ENCODE measurements around the gene SIRT4. TPM values are rescaled to one million over a fixed set of nuclear protein-coding genes. Genes with fewer than 3 reads are reported as not detected.

The SIRT4 gene
- total RNA-seq, 1 donor from 2014 or later, result 2.7 TPM

DNA sequence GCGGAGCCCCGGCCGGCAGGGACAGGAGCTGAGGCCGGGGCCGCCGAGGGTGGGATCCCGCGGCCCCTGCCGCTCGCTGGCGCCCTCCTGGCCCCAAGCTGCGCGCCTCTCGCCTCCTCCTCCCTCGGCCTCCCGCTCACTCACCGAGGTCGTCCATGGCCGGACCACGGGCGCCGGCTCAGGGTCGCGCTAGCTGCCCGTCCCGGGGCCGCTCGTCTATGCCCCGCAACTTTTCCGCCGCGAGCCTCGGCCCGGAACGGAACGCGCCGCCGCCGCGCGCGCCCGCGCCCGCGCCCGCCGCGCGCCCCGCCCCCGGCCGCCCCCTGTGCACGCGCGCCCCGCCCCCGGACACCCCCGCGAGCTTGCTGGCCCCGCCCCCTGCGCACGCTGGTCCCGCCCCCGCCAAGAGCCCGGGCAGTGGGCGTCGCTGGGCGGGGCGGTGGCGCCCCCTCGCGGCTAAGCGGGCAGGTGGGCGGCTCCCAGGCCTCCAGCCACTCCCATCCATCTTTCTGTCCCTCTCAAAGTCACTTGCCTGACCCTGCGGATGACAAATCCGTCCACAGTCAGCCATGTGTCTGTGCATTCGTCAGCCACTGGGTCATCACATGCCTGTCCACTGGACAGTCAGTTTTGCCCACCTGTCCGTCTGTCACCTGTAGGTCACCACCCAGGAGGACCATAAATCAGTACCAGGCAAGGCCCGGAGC, 36.5 kb upstream of the SIRT4 start, which contains the start of gene PXN:
Gene PXN (minus strand): TSS at position 258 of the 707 bp plus-strand sequence. CDS start 101 bp downstream, at position 157.
- Histone ChIP-seq H3K4me2 (ENCODE audit: low read length) (peak within 1 kb of the TSS; percentile 100), H3K27ac (ENCODE audit: low read depth, low read length) (peak within 1 kb of the TSS; percentile 41), H2AFZ (ENCODE audit: low read depth, low read length) (no peak within 1 kb of the TSS), H3K27me3 (ENCODE audit: insufficient read depth, low read length) (no peaks in the 10 kb centered on the region), H3K36me3 (ENCODE audit: insufficient read depth, low read length) (no peaks in the 10 kb centered on the region), H3K4me1 (ENCODE audit: insufficient read depth, low read length) (peaks cover 34% of the 10 kb centered on the region), H4K20me1 (ENCODE audit: insufficient read depth, low read length) (peaks cover 42% of the 10 kb centered on the region), H3K9me3 (ENCODE audit: insufficient read depth, low read depth, low read length) (no peaks in the 10 kb centered on the region), H3K79me2 (ENCODE audit: insufficient read depth, low read length) (peaks cover 49% of the 10 kb centered on the region), H3K9ac (ENCODE audit: low read length) (peak within 1 kb of the TSS; percentile 88), H3K4me3 (ENCODE audit: insufficient read depth, low read depth, low read length) (peak within 1 kb of the TSS; percentile 88)
- TF ChIP-seq EZH2 (IDR thresholded peaks at IDR 0.05; ENCODE audit: insufficient read depth, low read length), result no peak
- TF ChIP-seq, protein P1, sequence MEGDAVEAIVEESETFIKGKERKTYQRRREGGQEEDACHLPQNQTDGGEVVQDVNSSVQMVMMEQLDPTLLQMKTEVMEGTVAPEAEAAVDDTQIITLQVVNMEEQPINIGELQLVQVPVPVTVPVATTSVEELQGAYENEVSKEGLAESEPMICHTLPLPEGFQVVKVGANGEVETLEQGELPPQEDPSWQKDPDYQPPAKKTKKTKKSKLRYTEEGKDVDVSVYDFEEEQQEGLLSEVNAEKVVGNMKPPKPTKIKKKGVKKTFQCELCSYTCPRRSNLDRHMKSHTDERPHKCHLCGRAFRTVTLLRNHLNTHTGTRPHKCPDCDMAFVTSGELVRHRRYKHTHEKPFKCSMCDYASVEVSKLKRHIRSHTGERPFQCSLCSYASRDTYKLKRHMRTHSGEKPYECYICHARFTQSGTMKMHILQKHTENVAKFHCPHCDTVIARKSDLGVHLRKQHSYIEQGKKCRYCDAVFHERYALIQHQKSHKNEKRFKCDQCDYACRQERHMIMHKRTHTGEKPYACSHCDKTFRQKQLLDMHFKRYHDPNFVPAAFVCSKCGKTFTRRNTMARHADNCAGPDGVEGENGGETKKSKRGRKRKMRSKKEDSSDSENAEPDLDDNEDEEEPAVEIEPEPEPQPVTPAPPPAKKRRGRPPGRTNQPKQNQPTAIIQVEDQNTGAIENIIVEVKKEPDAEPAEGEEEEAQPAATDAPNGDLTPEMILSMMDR (IDR thresholded peaks at IDR 0.05; ENCODE audit: insufficient read depth, low read depth, low read length), result peak; percentile 45
- Mint-ChIP-seq H3K9me3 (ENCODE audit: unreplicated experiment) (no peaks in the 10 kb centered on the region), H3K36me3 (ENCODE audit: low read depth, unreplicated experiment) (peaks cover 5% of the 10 kb centered on the region), H3K27me3 (ENCODE audit: low read depth, unreplicated experiment) (no peaks in the 10 kb centered on the region), H3K27ac (ENCODE audit: unreplicated experiment) (peak within 1 kb of the TSS; percentile 92), H3K4me3 (ENCODE audit: unreplicated experiment) (peak within 1 kb of the TSS; percentile 97), H3K4me1 (ENCODE audit: low read depth, unreplicated experiment) (peaks cover 26% of the 10 kb centered on the region)
- no peak for DNase-seq (ENCODE audit: low read depth)
- no peak for FAIRE-seq

DNA sequence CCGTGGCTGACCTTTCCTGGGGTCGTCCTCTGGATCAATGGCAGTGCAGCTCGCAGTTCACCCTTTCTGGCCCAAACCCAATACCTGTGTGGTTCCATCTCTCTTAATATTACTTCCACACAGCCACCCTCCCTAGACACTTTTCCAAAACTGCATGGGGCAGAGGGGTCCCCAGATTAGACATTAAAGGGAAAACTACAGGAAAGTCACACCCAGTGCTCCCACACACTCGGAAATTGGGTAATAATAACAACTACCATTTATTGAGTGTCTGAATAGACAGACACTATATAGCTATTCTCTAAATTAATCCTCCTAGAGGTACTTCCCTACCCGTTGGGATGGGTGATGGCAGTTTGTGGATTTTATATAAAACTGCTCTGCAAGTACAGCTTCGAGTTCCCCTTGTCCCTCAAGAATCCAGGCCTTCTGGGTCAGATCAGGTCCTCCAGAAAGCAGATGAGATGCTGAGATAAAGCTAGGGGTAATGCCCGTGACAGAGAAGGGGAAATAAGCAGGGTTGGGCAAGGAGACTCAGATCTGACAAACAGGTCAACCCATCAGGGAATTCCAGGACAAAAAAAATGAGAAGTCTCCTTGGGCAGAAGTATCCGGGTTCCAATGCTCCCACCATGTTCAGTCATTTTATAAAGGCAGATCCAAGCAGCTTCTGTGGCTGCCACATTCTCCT, 35.8 kb upstream of the SIRT4 start:
- Mint-ChIP-seq H3K9me3 (ENCODE audit: unreplicated experiment) (no peaks in the 10 kb centered on the region), H3K27me3 (ENCODE audit: low read depth, unreplicated experiment) (no peaks in the 10 kb centered on the region), H3K4me1 (ENCODE audit: low read depth, unreplicated experiment) (peaks cover 26% of the 10 kb centered on the region), H3K4me3 (ENCODE audit: unreplicated experiment) (peak overlapping the region; percentile 89), H3K36me3 (ENCODE audit: low read depth, unreplicated experiment) (peaks cover 4% of the 10 kb centered on the region), H3K27ac (ENCODE audit: unreplicated experiment) (peak overlapping the region; percentile 50)
- TF ChIP-seq EZH2 (IDR thresholded peaks at IDR 0.05; ENCODE audit: insufficient read depth, low read length), result no peak
- TF ChIP-seq, protein P1 (IDR thresholded peaks at IDR 0.05; ENCODE audit: insufficient read depth, low read depth, low read length), result no peak
- Histone ChIP-seq H3K4me1 (ENCODE audit: insufficient read depth, low read length) (peaks cover 34% of the 10 kb centered on the region), H4K20me1 (ENCODE audit: insufficient read depth, low read length) (peaks cover 35% of the 10 kb centered on the region), H3K9me3 (ENCODE audit: insufficient read depth, low read depth, low read length) (no peaks in the 10 kb centered on the region), H3K9ac (ENCODE audit: low read length) (no peak overlapping the region), H3K36me3 (ENCODE audit: insufficient read depth, low read length) (no peaks in the 10 kb centered on the region), H3K4me3 (ENCODE audit: insufficient read depth, low read depth, low read length) (no peak overlapping the region), H3K4me2 (ENCODE audit: low read length) (peak overlapping the region; percentile 47), H3K79me2 (ENCODE audit: insufficient read depth, low read length) (peaks cover 42% of the 10 kb centered on the region), H3K27ac (ENCODE audit: low read depth, low read length) (no peak overlapping the region), H2AFZ (ENCODE audit: low read depth, low read length) (no peak overlapping the region), H3K27me3 (ENCODE audit: insufficient read depth, low read length) (no peaks in the 10 kb centered on the region)
- FAIRE-seq, result no peak
- DNase-seq (ENCODE audit: low read depth), result no peak
